Measurements from ENCODE around the gene OPCML. TPM values are rescaled to one million over a fixed set of nuclear protein-coding genes. Genes with fewer than 3 reads are reported as not detected.

OPCML gene
- total RNA-seq = 0.09 TPM

DNA sequence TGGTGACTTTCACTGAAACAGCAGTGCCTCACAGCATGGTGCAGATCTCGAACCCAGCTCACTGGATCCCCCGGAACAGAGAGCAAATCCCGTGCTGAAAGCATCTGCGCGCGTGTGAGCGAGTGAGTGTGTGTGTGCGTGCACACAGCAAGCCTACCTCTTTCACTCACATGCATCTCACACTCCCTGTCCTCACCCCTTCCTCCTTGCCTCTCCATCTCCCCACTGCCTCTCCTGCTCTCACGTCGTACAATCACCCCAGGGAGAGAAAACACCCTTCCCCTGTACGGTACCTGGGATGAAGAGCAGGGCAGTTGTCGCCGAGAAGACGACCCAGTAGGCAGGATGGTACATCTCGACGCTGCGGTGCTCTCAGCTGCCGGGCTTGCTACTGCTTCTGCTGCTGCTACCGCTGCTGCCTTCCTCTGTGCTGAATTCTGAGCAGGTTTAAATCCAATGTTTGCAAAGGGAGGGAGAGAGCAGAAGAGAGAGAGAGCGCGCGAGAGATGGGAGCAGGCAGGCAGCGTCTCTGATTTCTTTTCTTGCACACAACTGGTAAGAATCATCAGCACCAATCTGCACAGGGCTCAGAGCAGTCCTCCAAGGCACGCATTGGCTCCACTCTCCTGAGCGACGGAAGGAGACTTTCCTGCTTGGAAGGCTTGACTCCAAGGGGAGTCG is at the start of gene OPCML:
Gene OPCML (minus strand): TSS at position 531 of the 681 bp plus-strand sequence.
- DNase-seq (ENCODE audit: low spot score) = no peak

- no peak for DNase-seq (ENCODE audit: low spot score)
Measured at GRCh38 chr11:133581091-133581490, 48.8 kb upstream of the OPCML start.

GRCh38 chr11:133579165-133580031 is 47.1 kb upstream of the OPCML start:
- DNase-seq (ENCODE audit: low spot score) = no peak

DNA sequence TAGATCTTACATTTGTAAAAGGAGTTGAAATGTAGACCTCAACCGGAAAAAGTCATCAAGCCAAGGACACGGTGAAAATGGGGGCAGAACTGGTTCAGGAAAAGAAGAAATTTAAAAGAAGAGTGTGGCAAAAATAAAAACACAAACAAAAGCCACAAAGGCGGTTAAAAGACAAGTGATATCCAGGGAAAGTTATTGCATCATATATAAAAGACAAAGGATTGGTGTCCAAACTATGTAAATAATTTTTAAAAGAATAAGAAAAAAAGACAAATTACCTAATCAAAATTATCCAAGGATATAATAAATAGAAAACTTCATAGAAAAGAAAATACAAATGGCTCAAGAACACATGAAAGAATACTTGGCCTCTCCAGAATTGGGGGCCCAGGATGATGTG is 45.1 kb upstream of the OPCML start:
- DNase-seq (ENCODE audit: low spot score) = no peak

- DNase-seq (ENCODE audit: low spot score) = no peak
Measured at GRCh38 chr11:133576351-133576750, 44.0 kb upstream of the OPCML start.

- DNase-seq (ENCODE audit: low spot score) = no peak
Measured at GRCh38 chr11:133573081-133573480, 40.8 kb upstream of the OPCML start.

DNA sequence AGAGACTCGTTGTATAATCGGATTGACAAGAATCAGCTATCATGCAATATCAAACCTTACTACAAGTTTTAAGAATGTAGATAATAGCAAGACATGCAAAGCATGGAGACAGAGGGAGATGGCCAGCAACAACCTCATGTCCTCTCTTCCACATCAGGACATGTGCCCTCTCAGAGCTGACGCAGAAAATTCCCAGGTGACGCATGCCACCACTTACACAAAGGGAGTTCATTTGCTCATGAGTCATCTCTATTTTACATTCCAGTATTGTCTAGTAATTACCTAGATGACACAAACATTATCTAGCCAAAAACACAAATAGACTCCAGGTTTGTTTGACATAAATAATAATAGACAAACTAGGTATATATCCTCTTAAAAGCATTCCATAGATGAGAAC is 38.1 kb upstream of the OPCML start:
- DNase-seq (ENCODE audit: low spot score) = no peak

DNA sequence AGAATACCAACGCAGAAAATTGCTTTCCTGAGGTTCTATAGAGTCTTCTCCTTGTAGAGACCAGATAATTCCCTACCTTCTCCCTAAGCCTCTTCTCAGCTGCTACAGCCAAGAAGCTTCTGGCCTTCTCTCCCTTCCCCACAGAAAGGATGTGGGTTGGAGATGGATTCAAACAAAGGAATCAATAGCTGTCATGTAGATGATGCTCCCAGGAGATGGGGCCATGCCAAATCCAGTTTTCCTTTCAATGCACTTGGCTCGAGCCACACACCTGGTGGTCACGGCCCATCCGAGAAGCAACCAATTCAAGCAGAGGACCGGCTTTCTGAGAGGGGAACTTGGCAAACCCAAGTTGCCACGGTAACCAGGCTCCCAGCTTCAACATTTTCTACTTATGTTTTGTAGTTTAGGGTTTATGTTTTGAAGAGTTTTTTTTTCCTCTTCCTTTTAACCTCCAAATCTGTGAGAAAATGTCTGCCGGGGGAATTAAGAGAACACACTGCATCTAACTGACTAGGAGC is 31.3 kb upstream of the OPCML start:
- DNase-seq (ENCODE audit: low spot score) = no peak

DNA sequence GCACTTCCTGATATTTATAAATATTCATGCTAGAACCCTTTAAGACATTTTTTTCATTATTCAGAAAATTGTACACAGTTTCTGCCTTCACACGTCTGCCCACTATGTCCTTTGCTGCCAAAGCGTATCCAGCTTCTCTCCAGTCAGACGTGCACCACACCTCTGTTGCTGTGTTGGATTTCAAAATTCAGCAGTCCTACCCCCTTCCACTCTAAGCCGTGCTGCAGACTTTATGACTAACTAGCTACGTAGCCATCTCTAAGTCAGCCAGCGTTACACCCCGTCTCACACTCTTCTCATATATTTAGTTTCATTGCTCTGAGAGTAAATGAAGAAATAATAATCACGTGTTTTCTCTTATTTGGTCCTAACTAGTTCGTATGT is 28.2 kb upstream of the OPCML start:
- DNase-seq (ENCODE audit: low spot score) = no peak

DNA sequence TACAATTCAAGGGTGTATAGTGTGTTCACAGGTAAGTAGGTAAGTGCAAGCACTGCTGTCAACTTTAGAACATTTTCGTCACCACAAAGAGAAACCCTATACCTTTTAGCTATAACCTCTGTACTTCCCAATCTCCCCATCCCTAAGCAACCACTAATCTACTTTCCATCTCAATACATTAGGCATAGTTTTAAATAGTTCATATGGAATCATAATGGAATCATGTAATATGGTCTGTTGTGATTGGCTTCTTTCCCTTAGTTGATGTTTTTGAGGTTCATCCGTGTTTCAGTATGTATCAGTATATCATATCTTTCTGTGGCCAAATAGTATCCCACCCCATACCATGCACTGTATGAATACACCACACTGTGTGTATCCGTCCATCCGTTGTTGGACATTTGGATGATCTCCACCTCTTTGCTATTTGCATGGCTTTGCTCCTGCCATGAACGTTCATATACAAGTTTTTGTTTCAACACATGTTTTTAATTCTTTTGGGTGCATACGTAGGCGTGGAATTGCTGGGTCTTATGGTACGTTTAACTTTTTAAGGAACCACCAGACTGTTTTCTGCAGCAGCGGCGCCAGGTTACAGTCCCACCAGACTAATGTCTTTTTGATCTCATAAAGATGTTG is 27.7 kb upstream of the OPCML start:
- DNase-seq (ENCODE audit: low spot score) = no peak

DNA sequence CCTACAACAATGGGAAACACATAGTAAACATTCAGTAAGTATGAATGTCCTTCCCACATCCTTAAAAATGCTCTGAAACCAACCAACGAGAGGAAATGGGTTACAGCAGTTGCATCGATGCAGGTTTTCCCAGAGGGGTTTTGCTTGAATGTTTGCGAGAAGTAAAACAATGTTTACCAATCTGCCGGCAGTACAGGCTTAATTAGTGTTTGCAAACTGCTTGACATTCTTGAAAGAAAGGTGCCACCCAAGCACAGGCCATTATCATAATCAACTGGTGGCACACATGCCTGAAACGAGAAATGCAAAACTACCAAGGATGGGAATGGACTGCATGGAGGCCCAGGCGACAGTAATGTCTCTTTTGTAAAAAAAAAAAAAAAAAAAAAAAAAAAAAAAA is 27.1 kb upstream of the OPCML start:
- no peak for DNase-seq (ENCODE audit: low spot score)

GRCh38 chr11:133555034-133555433 is 22.7 kb upstream of the OPCML start:
- DNase-seq (ENCODE audit: low spot score) = no peak

DNA sequence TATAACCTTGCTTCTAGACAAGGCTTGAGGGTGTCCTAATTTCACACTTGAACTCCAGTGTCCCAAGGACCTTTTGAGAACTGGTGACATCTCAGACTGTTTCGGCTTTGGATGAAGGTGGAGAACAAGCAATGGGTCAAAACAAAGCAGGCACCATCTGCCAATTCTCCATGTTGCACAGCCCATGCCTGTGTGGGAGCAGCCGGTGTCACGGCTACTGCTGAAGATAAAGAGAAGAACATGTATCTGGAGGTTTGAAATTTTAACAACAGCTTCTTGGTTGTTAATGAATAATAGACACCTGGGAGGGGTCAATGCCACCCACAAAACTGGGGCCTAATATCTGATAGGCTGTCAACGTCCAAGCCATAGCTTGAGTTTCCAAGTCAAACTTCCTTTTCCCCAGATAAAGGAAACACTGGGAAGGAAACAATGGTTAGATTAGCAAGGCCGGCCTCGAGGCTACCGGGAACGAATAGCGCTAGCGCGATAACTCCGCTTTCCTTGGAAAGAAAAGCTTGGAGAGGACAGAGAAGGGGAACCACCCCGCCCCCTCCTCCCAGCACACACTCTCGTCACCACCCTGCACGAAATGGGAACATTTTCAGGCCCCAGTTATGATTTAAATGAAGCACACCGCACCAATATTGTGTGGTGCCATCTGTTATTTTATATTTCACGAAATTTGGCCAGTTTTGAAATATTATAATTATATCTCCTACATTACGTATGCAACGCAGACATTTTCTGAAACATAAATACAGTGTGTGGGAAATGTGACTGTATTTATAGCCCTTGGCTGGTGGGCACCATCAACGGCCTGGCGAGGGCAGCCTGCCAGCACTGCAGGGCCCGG is 21.8 kb upstream of the OPCML start:
- DNase-seq (ENCODE audit: low spot score) = no peak

- no peak for DNase-seq (ENCODE audit: low spot score)
Measured at GRCh38 chr11:133552938-133553337, 20.6 kb upstream of the OPCML start.

DNA sequence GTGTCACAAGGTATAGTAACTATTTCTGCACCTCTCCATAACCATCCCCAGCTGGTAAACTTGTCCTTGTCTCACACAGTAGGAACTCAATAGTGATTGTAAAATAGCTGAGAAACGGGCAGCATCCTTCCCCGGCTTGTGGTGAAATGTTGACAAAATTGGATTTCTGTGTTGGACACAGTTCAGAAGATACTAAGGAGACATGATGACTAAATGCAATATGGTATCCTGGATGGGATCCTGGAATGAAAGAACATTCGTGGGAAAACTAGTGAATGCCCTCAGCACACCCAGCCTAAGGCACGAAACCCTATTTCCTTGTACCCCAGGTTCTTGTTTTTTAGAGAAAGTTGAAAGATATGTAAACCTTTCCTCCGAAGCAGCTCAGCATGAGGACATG is 18.8 kb upstream of the OPCML start:
- no peak for DNase-seq (ENCODE audit: low spot score)

- no peak for DNase-seq (ENCODE audit: low spot score)
Measured at GRCh38 chr11:133549826-133550225, 17.5 kb upstream of the OPCML start.

DNA sequence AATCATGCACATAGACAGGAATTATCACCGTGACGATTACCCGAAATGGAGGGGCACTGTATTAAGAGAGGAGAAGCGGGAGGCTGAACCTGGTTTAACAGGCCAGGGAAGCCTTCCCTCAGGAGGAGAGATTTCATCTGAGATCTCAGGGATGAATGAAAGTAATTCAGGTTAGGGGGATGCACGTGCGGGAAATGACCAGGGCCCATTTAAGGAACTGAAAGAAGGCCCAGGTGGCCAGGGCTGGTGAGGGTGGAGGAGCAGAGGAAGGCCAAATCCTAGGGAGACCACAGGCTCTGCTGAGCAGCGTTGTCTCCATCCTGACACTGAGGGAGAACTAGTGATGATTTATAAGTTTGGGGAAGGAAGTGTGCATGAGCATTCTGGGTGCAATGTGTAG is 16.3 kb upstream of the OPCML start:
- DNase-seq (ENCODE audit: low spot score) = no peak

- no peak for DNase-seq (ENCODE audit: low spot score)
Measured at GRCh38 chr11:133547808-133548494, 15.7 kb upstream of the OPCML start.

GRCh38 chr11:133545199-133545803 is 13.0 kb upstream of the OPCML start:
- no peak for DNase-seq (ENCODE audit: low spot score)

GRCh38 chr11:133541720-133542095 is 9.4 kb upstream of the OPCML start:
- DNase-seq (ENCODE audit: low spot score) = no peak

Data from mucosa of gallbladder (tissue), 1 donor.